Activated CD4-positive, alpha-beta T cell treated with anti-CD3 and anti-CD28 coated beads, Interleukin-2, amount 10 ng/mL, durations not matched to agents 24 days and 14 days (primary cell): Measurements from ENCODE around the gene NOS3. TPM values are rescaled to one million over a fixed set of nuclear protein-coding genes. Genes with fewer than 3 reads are reported as not detected.

Experiments used
- DNase-seq: peaks from one replicate; pipeline ENCODE4 v3.0.0; 2022
- H3K27ac Mint-ChIP-seq: one replicate; pipeline ENCODE4 v1.8.0; 2022; ENCODE audit warnings: mild to moderate bottlenecking, mixed read lengths
- H3K27me3 Mint-ChIP-seq: one replicate; pipeline ENCODE4 v1.8.0; 2022; ENCODE audit warnings: mixed read lengths
- H3K36me3 Mint-ChIP-seq: one replicate; pipeline ENCODE4 v1.8.0; 2022; ENCODE audit warnings: low read depth, mild to moderate bottlenecking, mixed read lengths
- H3K4me1 Mint-ChIP-seq: one replicate; pipeline ENCODE4 v1.8.0; 2021; ENCODE audit warnings: mixed read lengths
- H3K4me3 Mint-ChIP-seq: one replicate; pipeline ENCODE4 v1.8.0; 2022; ENCODE audit warnings: mild to moderate bottlenecking, moderate library complexity, mixed read lengths
- H3K9me3 Mint-ChIP-seq: one replicate; pipeline ENCODE4 v1.8.0; 2021; ENCODE audit warnings: mixed read lengths
- intact Hi-C: fragments of 100-400 bp; cut with micrococcal nuclease; formaldehyde crosslinking; loops from one replicate; pipeline ENCODE4 v1.15.1; 2023
- total RNA-seq: library from RNA; stranded (reverse); gene quantifications from 2 replicates; pipeline ENCODE4 v1.2.3, GENCODE V29; 2022

The NOS3 gene
- total RNA-seq, 1 donor from 2014 or later = 15.7 TPM

- Mint-ChIP-seq H3K36me3 (peaks cover 4% of the 10 kb centered on the region), H3K4me1 (peaks cover 24% of the 10 kb centered on the region), H3K27ac (peak overlapping the region; percentile 73), H3K4me3 (peak overlapping the region; percentile 85), H3K27me3 (peaks cover 47% of the 10 kb centered on the region), H3K9me3 (no peaks in the 10 kb centered on the region)
- intact Hi-C loops = loop anchor here (5.0 to 10.0 kb wide), 2 partner anchors 36 to 138 kb away; no protein-coding TSS in a partner anchor
- no peak for DNase-seq
Observed at GRCh38 chr7:150976529-150977381, 14.1 kb upstream of the NOS3 start.

GRCh38 chr7:150977382-150978125 lies 13.3 kb upstream of the NOS3 start:
- peaks cover 4% of the 10 kb centered on the region for H3K36me3 Mint-ChIP-seq
- DNase-seq = no peak
- peaks cover 54% of the 10 kb centered on the region for H3K27me3 Mint-ChIP-seq
- peak overlapping the region; percentile 85 for H3K4me3 Mint-ChIP-seq
- no peak overlapping the region for H3K27ac Mint-ChIP-seq
- intact Hi-C loops = loop anchor here (5.0 to 10.0 kb wide), 2 partner anchors 35 to 137 kb away; no protein-coding TSS in a partner anchor
- no peaks in the 10 kb centered on the region for H3K9me3 Mint-ChIP-seq
- peaks cover 24% of the 10 kb centered on the region for H3K4me1 Mint-ChIP-seq

GRCh38 chr7:150978126-150978789 lies 12.6 kb upstream of the NOS3 start, which contains the start of gene KCNH2:
TSS of gene KCNH2 (minus strand) at chr7:150978321. CDS start at chr7:150977913, 408 bp downstream.
- intact Hi-C loops = loop anchor here (5.0 to 10.0 kb wide), 2 partner anchors 34 to 137 kb away; no protein-coding TSS in a partner anchor
- Mint-ChIP-seq H3K4me1 (peaks cover 24% of the 10 kb centered on the region), H3K4me3 (peak within 1 kb of the TSS; percentile 85), H3K27ac (no peak within 1 kb of the TSS), H3K9me3 (peaks cover 5% of the 10 kb centered on the region), H3K36me3 (peaks cover 4% of the 10 kb centered on the region), H3K27me3 (peaks cover 58% of the 10 kb centered on the region)
- DNase-seq = peak; percentile 78

- no peak for DNase-seq
- intact Hi-C loops = loop anchor here (5.0 to 10.0 kb wide), 3 partner anchors 32 to 625 kb away; no protein-coding TSS in a partner anchor
- Mint-ChIP-seq H3K27me3 (peaks cover 64% of the 10 kb centered on the region), H3K4me3 (no peak overlapping the region), H3K4me1 (peaks cover 19% of the 10 kb centered on the region), H3K27ac (no peak overlapping the region), H3K9me3 (peaks cover 6% of the 10 kb centered on the region), H3K36me3 (peaks cover 4% of the 10 kb centered on the region)
Observed at GRCh38 chr7:150979713-150980390, 11.0 kb upstream of the NOS3 start.

GRCh38 chr7:150980663-150981062 lies 10.2 kb upstream of the NOS3 start:
- no peak overlapping the region for H3K4me3 Mint-ChIP-seq
- no peak overlapping the region for H3K27ac Mint-ChIP-seq
- intact Hi-C loops = loop anchor here (10.0 kb wide), 1 partner anchor 626 kb away; no protein-coding TSS in a partner anchor
- H3K4me1 Mint-ChIP-seq = peaks cover 15% of the 10 kb centered on the region
- H3K9me3 Mint-ChIP-seq = peaks cover 6% of the 10 kb centered on the region
- H3K27me3 Mint-ChIP-seq = peaks cover 66% of the 10 kb centered on the region
- DNase-seq = no peak
- H3K36me3 Mint-ChIP-seq = peaks cover 4% of the 10 kb centered on the region

GRCh38 chr7:150981644-150982043 lies 9.2 kb upstream of the NOS3 start:
- Mint-ChIP-seq H3K4me3 (no peak overlapping the region), H3K27me3 (peaks cover 63% of the 10 kb centered on the region), H3K27ac (no peak overlapping the region), H3K9me3 (peaks cover 6% of the 10 kb centered on the region), H3K36me3 (peaks cover 4% of the 10 kb centered on the region), H3K4me1 (peaks cover 21% of the 10 kb centered on the region)
- DNase-seq = no peak
- intact Hi-C loops = loop anchor here (10.0 kb wide), 1 partner anchor 627 kb away; no protein-coding TSS in a partner anchor

- peaks cover 56% of the 10 kb centered on the region for H3K27me3 Mint-ChIP-seq
- no peak overlapping the region for H3K27ac Mint-ChIP-seq
- no peak for DNase-seq
- H3K4me1 Mint-ChIP-seq = peaks cover 15% of the 10 kb centered on the region
- intact Hi-C loops = loop anchor here (10.0 kb wide), 1 partner anchor 628 kb away; no protein-coding TSS in a partner anchor
- peaks cover 1% of the 10 kb centered on the region for H3K36me3 Mint-ChIP-seq
- H3K9me3 Mint-ChIP-seq = peaks cover 6% of the 10 kb centered on the region
- H3K4me3 Mint-ChIP-seq = no peak overlapping the region
Observed at GRCh38 chr7:150982351-150982750, 8.5 kb upstream of the NOS3 start.

- H3K27me3 Mint-ChIP-seq = peaks cover 53% of the 10 kb centered on the region
- H3K9me3 Mint-ChIP-seq = peaks cover 6% of the 10 kb centered on the region
- no peaks in the 10 kb centered on the region for H3K36me3 Mint-ChIP-seq
- no peak overlapping the region for H3K4me3 Mint-ChIP-seq
- H3K27ac Mint-ChIP-seq = no peak overlapping the region
- peaks cover 17% of the 10 kb centered on the region for H3K4me1 Mint-ChIP-seq
- intact Hi-C loops = loop anchor here (10.0 kb wide), 1 partner anchor 629 kb away; no protein-coding TSS in a partner anchor
- peak; percentile 87 for DNase-seq
Observed at GRCh38 chr7:150983893-150984368, 6.9 kb upstream of the NOS3 start.

- Mint-ChIP-seq H3K9me3 (peaks cover 6% of the 10 kb centered on the region), H3K36me3 (no peaks in the 10 kb centered on the region), H3K4me1 (peaks cover 19% of the 10 kb centered on the region), H3K27ac (no peak overlapping the region), H3K4me3 (no peak overlapping the region), H3K27me3 (peaks cover 37% of the 10 kb centered on the region)
- peak; percentile 87 for DNase-seq
- intact Hi-C loops = loop anchor here (1.0 to 10.0 kb wide), 4 partner anchors 12 to 631 kb away; no protein-coding TSS in a partner anchor
Observed at GRCh38 chr7:150986099-150986512, 4.7 kb upstream of the NOS3 start.

- intact Hi-C loops = loop anchor here (1.0 to 10.0 kb wide), 4 partner anchors 12 to 632 kb away; no protein-coding TSS in a partner anchor
Observed at GRCh38 chr7:150986556-150986955, 4.3 kb upstream of the NOS3 start.

GRCh38 chr7:150988230-150989226 lies 2.3 kb upstream of the NOS3 start:
- intact Hi-C loops = loop anchor here (1.0 to 10.0 kb wide), 3 partner anchors 90 to 634 kb away; no protein-coding TSS in a partner anchor
- DNase-seq = peak; percentile 91
- Mint-ChIP-seq H3K27me3 (peaks cover 16% of the 10 kb centered on the region), H3K9me3 (no peaks in the 10 kb centered on the region), H3K36me3 (no peaks in the 10 kb centered on the region), H3K4me1 (peaks cover 21% of the 10 kb centered on the region), H3K27ac (peak overlapping the region; percentile 40), H3K4me3 (peak overlapping the region; percentile 67)

More at GRCh38 chr7:150986556-150986955, 4.3 kb upstream of the NOS3 start:
- Mint-ChIP-seq H3K4me1 (peaks cover 19% of the 10 kb centered on the region), H3K4me3 (no peak overlapping the region), H3K36me3 (no peaks in the 10 kb centered on the region), H3K27ac (no peak overlapping the region), H3K9me3 (peaks cover 6% of the 10 kb centered on the region), H3K27me3 (peaks cover 33% of the 10 kb centered on the region)
- DNase-seq = no peak
